ENCODE data around the gene CSTPP1.
"Not testable (repeated sequence)": the region's sequence is repeated elsewhere in the genome, so short reads cannot be mapped to it uniquely, and the experiment has no call there.

- TF ChIP-seq EZH2 (IDR thresholded peaks at IDR 0.05; ENCODE audit: borderline replicate concordance, low read length); CTCF (IDR thresholded peaks at IDR 0.05; ENCODE audit: low read length): not testable (repeated sequence)
Observed at GRCh38 chr11:46997796-46998195, 61.2 kb downstream of the CSTPP1 start.

Measured in OCI-LY1 (cell line).